ENCODE results near the gene KIF17. TPM values are rescaled to one million over a fixed set of nuclear protein-coding genes. Genes with fewer than 3 reads are reported as not detected.

KIF17 gene
- total and polyA plus RNA-seq, 3 experiments from 2014 or later: not detected

DNA sequence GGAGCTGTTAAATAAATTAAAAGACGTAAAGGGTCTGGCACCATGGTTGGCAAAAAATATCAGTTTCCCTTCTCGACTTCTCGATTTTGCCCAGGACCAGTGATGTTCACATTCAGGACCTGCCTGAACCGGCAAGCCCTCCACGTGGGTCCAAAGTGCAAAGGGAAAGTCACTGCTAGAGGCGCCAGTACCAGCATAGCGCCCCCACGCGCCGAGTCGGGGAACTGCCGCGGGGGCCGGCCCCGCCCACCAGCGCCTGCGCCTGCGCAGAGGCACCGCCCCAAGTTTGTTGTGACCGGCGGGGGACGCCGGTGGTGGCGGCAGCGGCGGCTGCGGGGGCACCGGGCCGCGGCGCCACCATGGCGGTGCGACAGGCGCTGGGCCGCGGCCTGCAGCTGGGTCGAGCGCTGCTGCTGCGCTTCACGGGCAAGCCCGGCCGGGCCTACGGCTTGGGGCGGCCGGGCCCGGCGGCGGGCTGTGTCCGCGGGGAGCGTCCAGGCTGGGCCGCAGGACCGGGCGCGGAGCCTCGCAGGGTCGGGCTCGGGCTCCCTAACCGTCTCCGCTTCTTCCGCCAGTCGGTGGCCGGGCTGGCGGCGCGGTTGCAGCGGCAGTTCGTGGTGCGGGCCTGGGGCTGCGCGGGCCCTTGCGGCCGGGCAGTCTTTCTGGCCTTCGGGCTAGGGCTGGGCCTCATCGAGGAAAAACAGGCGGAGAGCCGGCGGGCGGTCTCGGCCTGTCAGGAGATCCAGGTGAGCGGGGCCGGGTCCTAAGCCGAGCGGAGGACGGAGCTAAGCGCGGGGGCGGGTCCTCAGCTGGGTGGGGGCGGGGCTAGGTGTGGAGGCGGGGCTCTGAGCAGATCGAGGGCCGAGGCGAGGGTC lies 84.4 kb downstream of the KIF17 start, which contains the start of gene PINK1:
Gene PINK1, plus strand, starts transcription at position 269 of the 875 bp plus-strand sequence. Its CDS starts 91 bp downstream, at position 360.
- H3K27ac ChIP-seq (ENCODE audit: low read depth, low read length): peak within 1 kb of the TSS; percentile 71
- Mint-ChIP-seq H3K4me1 (peaks cover 11 to 23% (median 17%) of the 10 kb centered on the region in 3 donors), H3K27ac (peak within 1 kb of the TSS; percentile 79 to 94 (median 88)), H3K36me3 (peaks cover 0 to 24% (median 1%) of the 10 kb centered on the region in 3 donors), H3K9me3 (peaks cover 0 to 1% (median 0%) of the 10 kb centered on the region in 5 donors), H3K27me3 (peaks cover 0 to 5% of the 10 kb centered on the region in 2 donors), H3K4me3 (peak within 1 kb of the TSS; percentile 88 to 96 (median 92))
- POLR2A ChIA-PET: interaction anchor here (0.6 to 1.8 kb wide), 9 partner anchors 10 to 153 kb away, joined by 3 to 9 read pairs (median 3); partner anchors contain the start of genes DDOST and SH2D5
- no peaks in the 10 kb centered on the region for H3K36me3 ChIP-seq (ENCODE audit: insufficient read depth, low read length)
- CTCF ChIA-PET: interaction anchor here (0.8 to 3.3 kb wide), 16 partner anchors 8 to 153 kb away, joined by 3 to 13 read pairs (median 4); partner anchors contain the start of genes DDOST and MUL1
- peak within 1 kb of the TSS; percentile 83 for H3K4me3 ChIP-seq (ENCODE audit: low read length)
- H3K27me3 ChIP-seq (ENCODE audit: insufficient read depth, low read length, poor library complexity, severe bottlenecking): no peaks in the 10 kb centered on the region
- no peaks in the 10 kb centered on the region for H3K9me3 ChIP-seq (ENCODE audit: low read length)
- H3K4me1 ChIP-seq (ENCODE audit: insufficient read depth, low read length): peaks cover 10% of the 10 kb centered on the region
- DNase-seq: peak; percentile 78 to 92 (median 84)

DNA sequence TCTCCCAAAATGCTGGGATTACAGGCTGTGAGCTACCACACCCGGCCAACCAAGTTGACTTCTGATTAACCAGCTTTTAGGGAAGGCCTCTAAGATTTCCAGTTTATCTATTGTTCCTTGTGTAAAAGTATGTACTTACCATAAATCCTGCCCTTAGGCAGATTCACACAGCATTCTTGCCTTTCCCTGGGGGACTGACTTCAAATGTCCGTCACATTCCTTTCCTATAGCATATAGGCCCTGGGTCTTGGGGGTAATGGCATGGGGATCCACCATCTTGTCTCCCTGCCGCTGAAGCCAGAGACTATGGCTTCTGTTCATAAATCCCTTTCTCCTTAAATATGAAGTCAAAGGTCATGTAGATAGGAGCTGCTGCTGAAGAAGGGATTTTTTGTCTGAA lies 85.4 kb downstream of the KIF17 start:
- Histone ChIP-seq H3K27me3 (ENCODE audit: insufficient read depth, low read length, poor library complexity, severe bottlenecking) (no peaks in the 10 kb centered on the region), H3K27ac (ENCODE audit: low read depth, low read length) (no peak overlapping the region), H3K9me3 (ENCODE audit: low read length) (no peaks in the 10 kb centered on the region), H3K36me3 (ENCODE audit: insufficient read depth, low read length) (no peaks in the 10 kb centered on the region), H3K4me3 (ENCODE audit: low read length) (no peak overlapping the region), H3K4me1 (ENCODE audit: insufficient read depth, low read length) (peaks cover 10% of the 10 kb centered on the region)
- Mint-ChIP-seq H3K4me1 (peaks cover 11 to 23% (median 17%) of the 10 kb centered on the region in 3 donors), H3K36me3 (peaks cover 0 to 14% (median 0%) of the 10 kb centered on the region in 3 donors), H3K27ac (peak overlapping the region in 5 of 8 donors; percentile 29 to 72 (median 51)), H3K27me3 (peaks cover 3 to 11% of the 10 kb centered on the region in 2 donors), H3K9me3 (peaks cover 0 to 7% (median 0%) of the 10 kb centered on the region in 5 donors), H3K4me3 (peak overlapping the region; percentile 74 to 87 (median 81))
- no peak for DNase-seq
- ChIA-PET CTCF (interaction anchor here (0.9 to 3.3 kb wide), 7 partner anchors 7 to 109 kb away, joined by 3 to 13 read pairs (median 6); partner anchors contain the start of gene DDOST), POLR2A (no interaction called here)

DNA sequence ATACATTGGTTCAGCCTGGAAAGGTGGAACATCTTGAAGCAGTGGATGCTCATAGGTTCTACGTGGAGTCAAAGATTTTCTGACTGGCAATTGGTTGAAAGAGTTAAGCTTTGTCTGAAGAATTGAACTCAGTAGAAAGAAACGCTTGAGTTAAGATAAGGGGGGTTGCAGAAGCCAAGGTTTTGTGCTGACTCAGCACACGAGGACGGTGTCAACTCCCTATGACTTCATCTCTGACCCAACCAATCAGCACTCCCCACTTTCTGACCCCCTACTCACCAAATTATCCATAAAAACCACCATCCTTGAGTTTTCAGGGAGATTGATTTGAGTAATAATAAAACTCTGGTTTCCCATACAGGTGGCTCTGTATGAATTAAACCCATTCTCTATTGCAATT lies 87.1 kb downstream of the KIF17 start:
- POLR2A ChIA-PET: no interaction called here
- Mint-ChIP-seq H3K9me3 (peaks cover 0 to 7% (median 0%) of the 10 kb centered on the region in 5 donors), H3K4me3 (peak overlapping the region in 1 of 7 donors; percentile 87), H3K27me3 (peaks cover 5 to 18% of the 10 kb centered on the region in 2 donors), H3K27ac (no peak overlapping the region), H3K4me1 (peaks cover 11 to 18% (median 11%) of the 10 kb centered on the region in 3 donors), H3K36me3 (peaks cover 0 to 4% (median 0%) of the 10 kb centered on the region in 3 donors)
- H3K9me3 ChIP-seq (ENCODE audit: low read length): no peaks in the 10 kb centered on the region
- CTCF ChIA-PET: interaction anchor here (1.0 to 1.6 kb wide), 4 partner anchors 8 to 123 kb away, joined by 3 to 4 read pairs (median 3); partner anchors contain the start of gene MUL1
- H3K4me3 ChIP-seq (ENCODE audit: low read length): no peak overlapping the region
- no peak overlapping the region for H3K27ac ChIP-seq (ENCODE audit: low read depth, low read length)
- peaks cover 10% of the 10 kb centered on the region for H3K4me1 ChIP-seq (ENCODE audit: insufficient read depth, low read length)
- no peaks in the 10 kb centered on the region for H3K36me3 ChIP-seq (ENCODE audit: insufficient read depth, low read length)
- H3K27me3 ChIP-seq (ENCODE audit: insufficient read depth, low read length, poor library complexity, severe bottlenecking): no peaks in the 10 kb centered on the region
- no peak for DNase-seq

DNA sequence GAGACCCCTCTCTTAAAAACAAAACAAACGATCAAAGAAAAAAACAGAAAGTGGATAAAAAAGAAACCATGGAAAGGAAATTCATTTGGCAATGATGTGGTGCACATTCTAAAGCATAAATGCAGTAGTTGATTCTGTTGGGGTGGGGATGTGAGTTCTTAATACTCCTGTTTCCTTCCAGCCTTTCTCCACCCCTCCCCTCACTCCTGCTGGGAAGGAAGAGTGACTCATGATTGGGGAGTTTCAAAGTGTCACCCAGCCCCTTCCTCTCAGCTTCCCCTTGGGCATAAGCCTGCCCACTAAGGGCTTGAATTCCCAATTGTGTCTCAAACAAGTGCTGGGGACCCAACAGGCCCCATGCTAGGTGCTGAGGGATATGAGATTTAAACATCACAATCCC lies 91.3 kb downstream of the KIF17 start:
- CTCF ChIA-PET: interaction anchor here (0.9 to 2.5 kb wide), 2 partner anchors 8 to 13 kb away, joined by 3 to 12 read pairs; partner anchors contain the start of gene PINK1
- no peaks in the 10 kb centered on the region for H3K4me1 ChIP-seq (ENCODE audit: insufficient read depth, low read length)

DNA sequence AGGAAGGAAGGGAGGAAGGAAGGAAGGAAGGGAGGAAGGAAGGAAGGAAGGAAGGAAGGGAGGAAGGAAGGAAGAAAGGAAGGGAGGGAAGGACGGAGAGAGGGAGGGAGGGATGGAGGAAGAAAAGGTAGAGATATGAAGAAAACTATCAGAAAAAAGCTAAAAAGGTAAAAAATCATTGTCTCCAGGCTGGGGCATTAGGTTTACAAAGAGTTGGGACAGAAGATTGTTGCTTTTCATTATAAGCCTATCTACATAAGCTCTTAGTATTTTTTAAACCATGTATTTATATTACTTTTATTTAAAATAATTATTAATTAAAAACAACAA lies 91.7 kb downstream of the KIF17 start:
- H3K27me3 Mint-ChIP-seq: peaks cover 14 to 21% of the 10 kb centered on the region in 2 donors
- Histone ChIP-seq H3K4me1 (ENCODE audit: insufficient read depth, low read length) (no peaks in the 10 kb centered on the region), H3K27ac (ENCODE audit: low read depth, low read length) (no peak overlapping the region), H3K27me3 (ENCODE audit: insufficient read depth, low read length, poor library complexity, severe bottlenecking) (peaks cover 3% of the 10 kb centered on the region), H3K4me3 (ENCODE audit: low read length) (no peak overlapping the region), H3K36me3 (ENCODE audit: insufficient read depth, low read length) (no peaks in the 10 kb centered on the region), H3K9me3 (ENCODE audit: low read length) (no peaks in the 10 kb centered on the region)
- ChIA-PET CTCF (interaction anchor here (0.9 to 2.5 kb wide), 2 partner anchors 8 to 14 kb away, joined by 3 to 12 read pairs; partner anchors contain the start of gene PINK1), POLR2A (no interaction called here)
- H3K27ac Mint-ChIP-seq: no peak overlapping the region
- H3K9me3 Mint-ChIP-seq: peaks cover 0 to 7% (median 0%) of the 10 kb centered on the region in 5 donors
- DNase-seq: no peak
- no peak overlapping the region for H3K4me3 Mint-ChIP-seq
- H3K36me3 Mint-ChIP-seq: no peaks in the 10 kb centered on the region
- H3K4me1 Mint-ChIP-seq: no peaks in the 10 kb centered on the region

More for the DNA sequence above, 91.3 kb downstream of the KIF17 start:
- H3K9me3 ChIP-seq (ENCODE audit: low read length): no peaks in the 10 kb centered on the region
- peaks cover 14 to 21% of the 10 kb centered on the region in 2 donors for H3K27me3 Mint-ChIP-seq
- H3K27ac ChIP-seq (ENCODE audit: low read depth, low read length): no peak overlapping the region
- no peaks in the 10 kb centered on the region for H3K4me1 Mint-ChIP-seq
- H3K36me3 ChIP-seq (ENCODE audit: insufficient read depth, low read length): no peaks in the 10 kb centered on the region
- H3K4me3 Mint-ChIP-seq: no peak overlapping the region
- H3K36me3 Mint-ChIP-seq: no peaks in the 10 kb centered on the region
- peaks cover 3% of the 10 kb centered on the region for H3K27me3 ChIP-seq (ENCODE audit: insufficient read depth, low read length, poor library complexity, severe bottlenecking)
- POLR2A ChIA-PET: no interaction called here
- H3K9me3 Mint-ChIP-seq: peaks cover 0 to 7% (median 0%) of the 10 kb centered on the region in 5 donors
- no peak overlapping the region for H3K27ac Mint-ChIP-seq
- no peak overlapping the region for H3K4me3 ChIP-seq (ENCODE audit: low read length)
- no peak for DNase-seq

DNA sequence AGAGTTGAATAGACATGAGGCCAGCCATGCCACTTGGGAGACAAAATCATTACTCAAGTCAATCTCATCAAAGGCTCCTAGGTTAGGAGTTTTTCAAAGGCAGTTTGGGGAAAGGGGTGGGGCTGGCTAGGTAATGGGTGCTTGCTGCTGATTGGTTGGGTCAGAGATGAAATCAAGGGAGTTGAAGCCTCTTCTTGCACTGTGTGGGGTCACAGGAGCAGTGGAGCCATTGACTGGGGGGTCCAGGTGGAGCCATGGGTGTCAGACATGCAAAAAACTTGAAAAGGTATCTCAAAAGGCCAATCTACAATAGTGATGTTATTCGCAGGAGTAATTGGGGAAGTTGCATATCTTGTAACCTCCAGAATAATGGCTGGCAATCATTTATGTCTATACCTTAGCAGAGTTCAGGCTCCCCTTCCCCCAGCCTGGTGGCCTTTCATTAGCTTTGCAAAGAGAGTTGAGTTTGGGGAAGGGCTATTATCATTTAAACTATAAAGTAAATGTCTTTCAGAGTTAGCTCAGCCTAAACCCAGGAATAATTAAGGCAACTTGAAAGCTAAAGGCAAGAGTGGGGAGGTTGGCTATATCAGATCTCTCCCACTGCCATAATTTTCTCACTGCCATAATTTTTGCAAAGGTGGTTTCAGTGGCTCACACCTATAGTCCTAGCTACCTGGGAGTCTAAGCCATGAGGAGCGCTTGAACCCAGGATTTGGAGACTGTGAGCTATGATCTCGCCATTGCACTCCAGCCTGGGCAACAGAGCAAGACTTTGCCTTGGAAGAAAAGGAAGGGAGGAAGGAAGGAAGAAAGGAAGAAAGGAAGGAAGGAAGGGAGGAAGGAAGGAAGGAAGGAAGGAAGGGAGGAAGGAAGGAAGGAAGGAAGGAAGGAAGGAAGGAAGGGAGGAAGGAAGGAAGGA lies 92.4 kb downstream of the KIF17 start:
- no peaks in the 10 kb centered on the region for H3K4me1 Mint-ChIP-seq
- no peaks in the 10 kb centered on the region for H3K36me3 Mint-ChIP-seq
- H3K4me3 Mint-ChIP-seq: no peak overlapping the region
- peak overlapping the region in 1 of 8 donors; percentile 11 for H3K27ac Mint-ChIP-seq
- CTCF ChIA-PET: interaction anchor here (0.9 to 2.5 kb wide), 2 partner anchors 9 to 14 kb away, joined by 3 to 12 read pairs; partner anchors contain the start of gene PINK1
- no peaks in the 10 kb centered on the region for H3K36me3 ChIP-seq (ENCODE audit: insufficient read depth, low read length)
- H3K27ac ChIP-seq (ENCODE audit: low read depth, low read length): no peak overlapping the region
- no peaks in the 10 kb centered on the region for H3K9me3 ChIP-seq (ENCODE audit: low read length)
- no peak overlapping the region for H3K4me3 ChIP-seq (ENCODE audit: low read length)
- no peak for DNase-seq
- peaks cover 0 to 7% (median 0%) of the 10 kb centered on the region in 5 donors for H3K9me3 Mint-ChIP-seq
- H3K4me1 ChIP-seq (ENCODE audit: insufficient read depth, low read length): no peaks in the 10 kb centered on the region
- H3K27me3 Mint-ChIP-seq: peaks cover 14 to 21% of the 10 kb centered on the region in 2 donors
- POLR2A ChIA-PET: no interaction called here
- peaks cover 3% of the 10 kb centered on the region for H3K27me3 ChIP-seq (ENCODE audit: insufficient read depth, low read length, poor library complexity, severe bottlenecking)

- H3K27ac Mint-ChIP-seq: no peak overlapping the region
- no peaks in the 10 kb centered on the region for H3K36me3 Mint-ChIP-seq
- no peaks in the 10 kb centered on the region for H3K9me3 ChIP-seq (ENCODE audit: low read length)
- H3K36me3 ChIP-seq (ENCODE audit: insufficient read depth, low read length): no peaks in the 10 kb centered on the region
- H3K4me3 Mint-ChIP-seq: no peak overlapping the region
- no peak overlapping the region for H3K4me3 ChIP-seq (ENCODE audit: low read length)
- H3K27me3 Mint-ChIP-seq: peaks cover 14 to 25% of the 10 kb centered on the region in 2 donors
- H3K9me3 Mint-ChIP-seq: peaks cover 0 to 7% (median 0%) of the 10 kb centered on the region in 5 donors
- H3K4me1 ChIP-seq (ENCODE audit: insufficient read depth, low read length): no peaks in the 10 kb centered on the region
- no peak for DNase-seq
- no peak overlapping the region for H3K27ac ChIP-seq (ENCODE audit: low read depth, low read length)
- H3K27me3 ChIP-seq (ENCODE audit: insufficient read depth, low read length, poor library complexity, severe bottlenecking): peaks cover 3% of the 10 kb centered on the region
- H3K4me1 Mint-ChIP-seq: no peaks in the 10 kb centered on the region
- ChIA-PET CTCF (interaction anchor here (2.5 kb wide), 1 partner anchor 9 kb away, joined by 12 read pairs; the partner anchor contains the start of gene PINK1), POLR2A (no interaction called here)
Observed at GRCh38 chr1:20624709-20625108, 93.1 kb downstream of the KIF17 start.
